GM18867 (cell line): ENCODE measurements around the gene BCORL1.

Source experiments
- ATAC-seq: cut with Tn5 transposase; IDR thresholded peaks from one replicate; pipeline ENCODE4 v1.9.1; 2021; ENCODE audit warnings: mild to moderate bottlenecking, moderate library complexity; ENCODE audit not compliant: unreplicated experiment

Gene BCORL1

GRCh38 chrX:129982300-129983251, at the start of gene BCORL1:
Gene BCORL1 (plus strand): TSS chrX:129982635. CDS start chrX:130005232, 22,597 bp downstream.
- peak; percentile 92 for ATAC-seq

DNA sequence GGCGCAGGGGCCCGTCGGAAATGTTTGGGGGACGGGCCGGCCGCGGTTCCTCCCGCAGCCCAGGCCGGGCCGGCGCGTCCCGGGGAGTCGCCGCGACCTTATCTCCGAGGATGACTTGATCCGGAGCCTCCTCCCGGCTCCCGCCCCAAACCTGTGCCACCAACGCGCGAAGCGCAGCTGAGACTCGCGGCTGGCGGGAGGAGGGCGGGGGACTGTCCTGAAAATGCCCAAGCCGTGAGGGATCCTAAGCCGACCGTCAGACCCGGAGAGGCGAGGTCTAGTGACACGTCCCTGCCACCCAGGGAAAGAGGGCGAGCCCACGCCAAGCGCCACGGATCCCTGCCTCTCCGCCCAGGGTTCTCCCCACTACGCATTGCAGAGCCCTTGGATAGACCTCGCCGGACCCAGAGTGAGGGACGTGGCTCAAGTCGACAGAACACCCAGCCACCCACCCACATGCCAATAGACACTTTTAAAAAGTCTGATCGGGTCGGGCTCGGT, 49.6 kb upstream of the BCORL1 start:
- peak; percentile 16 for ATAC-seq

GRCh38 chrX:129933700-129934099, 48.7 kb upstream of the BCORL1 start:
- no peak for ATAC-seq

GRCh38 chrX:129934461-129934860, 48.0 kb upstream of the BCORL1 start:
- ATAC-seq = no peak

DNA sequence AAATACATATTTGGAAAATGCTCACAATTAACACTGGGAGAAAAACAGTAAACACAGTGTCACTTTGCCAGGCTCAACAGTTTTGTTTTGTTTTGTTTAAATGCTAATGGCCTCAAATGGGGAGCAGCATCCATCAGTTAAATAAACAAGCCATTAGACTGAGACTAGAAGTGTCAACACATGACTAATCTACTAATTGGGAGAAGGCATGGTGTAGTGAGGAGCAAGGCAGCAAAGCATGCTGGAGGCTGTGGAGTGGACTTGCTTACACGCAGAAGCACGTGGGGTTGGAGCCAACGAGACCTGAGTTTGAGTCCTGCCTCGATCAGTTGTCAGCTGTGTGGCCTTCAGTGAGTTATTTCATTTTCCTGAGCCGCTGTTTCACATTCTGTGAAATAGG, 47.5 kb upstream of the BCORL1 start:
- no peak for ATAC-seq

- no peak for ATAC-seq
These were observed 44.4 kb upstream of the BCORL1 start for GRCh38 chrX:129938081-129938480.

- no peak for ATAC-seq
These were observed 42.4 kb upstream of the BCORL1 start for GRCh38 chrX:129939986-129940385.

DNA sequence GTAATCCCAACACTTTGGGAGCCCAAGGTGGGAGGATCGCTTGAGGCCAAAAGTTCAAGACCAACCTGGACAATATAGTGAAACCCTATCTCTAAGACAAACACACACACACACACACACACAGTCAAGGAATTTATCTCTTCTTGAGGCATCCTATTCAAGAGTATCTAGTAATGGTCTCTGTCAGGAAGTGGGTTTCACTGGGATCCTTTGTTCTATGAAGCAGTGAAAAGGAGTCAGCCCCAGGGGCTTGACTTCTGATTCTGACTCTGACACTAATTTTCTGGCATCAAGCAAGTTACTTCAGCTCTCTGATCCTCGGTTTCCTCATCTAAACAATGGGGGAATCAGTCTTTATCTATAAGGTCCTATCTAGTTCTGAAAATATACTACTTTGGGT, 41.7 kb upstream of the BCORL1 start:
- no peak for ATAC-seq

GRCh38 chrX:129945131-129945530, 37.3 kb upstream of the BCORL1 start:
- no peak for ATAC-seq

- no peak for ATAC-seq
These were observed 29.1 kb upstream of the BCORL1 start for GRCh38 chrX:129953334-129953648.

DNA sequence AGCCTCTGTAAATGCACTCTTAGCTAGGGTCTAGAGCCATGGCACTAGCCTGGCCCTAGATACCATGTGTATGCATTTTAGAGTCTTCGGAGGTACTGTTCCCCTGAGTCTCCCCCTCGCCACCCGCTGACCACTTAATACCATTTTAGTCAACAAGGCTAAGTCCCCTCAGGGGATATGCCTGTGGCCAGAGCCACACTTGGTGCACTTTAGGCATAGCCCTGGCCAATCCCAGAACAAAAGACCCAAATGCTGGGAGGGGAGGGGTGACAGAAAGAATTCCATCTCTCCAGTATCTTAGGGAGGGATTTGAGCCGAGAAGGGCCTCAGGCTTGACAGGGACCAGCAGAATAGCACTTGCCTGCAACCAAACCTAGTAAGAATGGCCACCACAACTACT, 28.6 kb upstream of the BCORL1 start:
- ATAC-seq = no peak

DNA sequence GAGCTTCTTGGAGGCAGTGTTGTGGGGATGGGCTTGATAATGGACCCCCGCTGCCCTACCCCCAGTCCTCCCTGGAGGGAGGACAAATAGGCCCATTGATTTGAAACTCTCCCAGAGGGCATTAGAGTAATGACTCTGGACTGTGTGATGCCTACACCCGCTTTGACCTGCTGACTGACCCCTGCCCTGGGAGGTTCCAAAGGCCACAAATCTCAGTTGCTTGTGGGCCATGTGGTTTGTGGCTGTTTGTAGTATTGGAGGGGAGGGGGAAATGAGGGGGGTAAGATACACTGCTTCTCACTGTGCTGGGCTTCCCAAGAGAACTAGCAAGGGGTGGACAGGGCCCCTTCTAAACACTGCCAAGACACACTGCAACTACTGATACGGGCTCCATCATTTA, 27.6 kb upstream of the BCORL1 start:
- ATAC-seq = no peak

GRCh38 chrX:129955682-129956081, 26.8 kb upstream of the BCORL1 start:
- ATAC-seq = no peak

- ATAC-seq = no peak
These were observed 26.3 kb upstream of the BCORL1 start for GRCh38 chrX:129956145-129956544.

- no peak for ATAC-seq
These were observed 25.7 kb upstream of the BCORL1 start for GRCh38 chrX:129956765-129957164.

GRCh38 chrX:129957241-129958082, 25.0 kb upstream of the BCORL1 start:
- peak; percentile 67 for ATAC-seq

DNA sequence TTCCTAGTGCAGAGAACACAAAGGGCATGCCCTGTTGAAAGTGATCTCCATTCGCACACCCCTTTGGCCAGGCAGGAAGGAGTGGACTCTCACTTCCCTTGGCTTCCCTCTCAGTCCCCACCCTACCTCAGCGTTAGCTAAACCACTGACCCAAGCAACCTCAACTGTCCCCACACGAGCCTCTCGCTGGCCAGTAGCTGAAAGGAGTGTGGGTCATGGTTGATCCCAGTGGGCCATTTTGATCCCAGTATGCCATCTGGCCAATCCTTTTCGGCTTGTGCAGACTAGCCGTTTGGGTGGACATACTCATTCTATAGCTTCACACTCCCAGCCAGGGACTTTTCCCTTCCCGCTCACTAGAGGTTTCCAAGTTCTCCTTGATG, 24.4 kb upstream of the BCORL1 start:
- ATAC-seq = no peak

- no peak for ATAC-seq
These were observed 23.5 kb upstream of the BCORL1 start for GRCh38 chrX:129958814-129959492.

DNA sequence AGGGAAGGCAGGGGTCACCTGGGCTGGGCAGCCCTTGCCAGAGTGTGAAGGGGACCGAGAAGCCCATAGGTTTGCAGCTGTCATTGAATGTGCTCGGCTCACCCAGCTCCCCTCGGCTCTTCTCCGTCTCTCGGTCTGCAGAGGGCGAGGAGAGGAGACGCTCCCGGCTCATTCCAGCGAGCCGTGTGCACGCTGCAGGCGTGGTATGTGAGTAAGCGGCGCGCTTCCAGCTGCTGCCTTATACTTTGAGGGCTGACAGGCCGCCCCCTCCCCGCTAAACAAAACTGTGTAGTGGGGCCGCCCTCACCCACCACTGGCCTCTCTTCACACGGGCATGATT, 23.0 kb upstream of the BCORL1 start:
- ATAC-seq = no peak

DNA sequence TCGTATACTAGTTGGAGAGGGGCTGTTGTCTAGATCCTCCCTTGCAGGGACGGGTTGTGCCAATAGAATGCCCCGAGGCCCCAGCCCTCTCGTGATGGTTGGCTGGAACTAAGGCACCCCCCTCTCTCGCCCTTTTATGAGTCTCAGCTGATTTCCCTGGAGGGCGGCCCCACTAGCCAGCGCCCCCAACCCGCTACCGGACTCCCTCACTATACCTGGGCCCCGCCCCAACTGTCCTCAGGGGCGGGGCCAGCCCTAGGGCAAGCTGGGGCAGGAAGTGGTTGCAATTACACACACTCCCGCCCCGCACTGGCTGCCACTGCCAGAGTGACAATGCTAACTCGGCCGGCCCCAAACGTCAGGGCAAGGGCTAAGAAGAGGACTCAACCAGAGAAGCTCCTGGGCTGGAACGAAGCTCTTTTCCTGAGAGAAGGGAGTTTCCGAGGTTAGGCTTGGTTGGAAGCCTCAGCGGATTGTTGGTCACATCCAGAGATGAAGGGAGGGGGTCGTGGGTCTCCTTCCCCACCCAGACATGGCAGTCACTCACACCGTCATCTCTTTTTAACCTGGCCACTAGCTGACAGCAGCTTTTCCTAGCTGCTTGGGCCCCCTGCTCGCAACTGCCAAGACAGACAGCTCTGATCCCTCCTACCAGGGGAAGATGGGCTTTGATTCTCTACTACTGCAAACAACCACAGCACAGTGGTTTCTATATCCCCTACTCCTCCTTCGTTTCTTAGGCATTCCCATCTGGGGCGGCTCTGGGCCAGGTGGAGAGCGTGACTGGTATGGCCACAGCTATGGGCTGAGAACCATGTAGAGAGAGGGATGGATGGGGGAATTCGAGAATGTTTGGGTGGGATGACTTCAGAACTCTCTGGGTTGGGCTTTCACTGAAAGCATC, 21.0 kb upstream of the BCORL1 start:
- peak; percentile 92 for ATAC-seq
